PC-9 (cell line): ENCODE results near the gene NFE2. TPM values are rescaled to one million over a fixed set of nuclear protein-coding genes. Genes with fewer than 3 reads are reported as not detected.

ENCODE experiments used
- BruUV-seq: library from RNA; stranded (reverse); fragments of 400-500 nt; replicated peaks from 2 replicates; lab custom pipeline; 2021; lab: Mats Ljungman, UMichigan
- CTCF ChIA-PET: fragments of 300-600 bp; sonication (Branson Sonifier 250); formaldehyde crosslinking; loops from one replicate; lab custom pipeline; 2022; ENCODE audit warnings: antibody characterized with exemption; lab: Charles Lee
- POLR2A ChIA-PET: fragments of 300-600 bp; sonication (Branson Sonifier 250); formaldehyde crosslinking; loops from one replicate; lab custom pipeline; 2022; ENCODE audit warnings: antibody characterized with exemption; ENCODE audit not compliant: unreplicated experiment; lab: Charles Lee
- DNase-seq, 2 experiments: peaks; one replicate each; pipeline versions ENCODE4 v3.0.0 to v3.0.0-alpha.2; 2015 to 2022; ENCODE audit warnings: mixed read lengths in 1 of 2
- H2AFZ ChIP-seq: fragments of 200-600 bp; sonication (generic); 2 replicates; pipeline ENCODE4 v1.8.1; 2017; ENCODE audit warnings: antibody characterized with exemption
- H3F3A ChIP-seq: fragments of 200-600 bp; sonication (generic); 2 replicates; pipeline ENCODE4 v1.8.1; 2017; ENCODE audit warnings: antibody characterized with exemption, mild to moderate bottlenecking, low read depth; ENCODE audit not compliant: insufficient read depth
- H3K27ac ChIP-seq: fragments of 200-600 bp; sonication (generic); 2 replicates; pipeline ENCODE4 v1.6.1; 2016; ENCODE audit warnings: mixed run types
- H3K27me3 ChIP-seq: fragments of 200-600 bp; sonication (generic); 2 replicates; pipeline ENCODE4 v1.6.1; 2016; ENCODE audit warnings: low read depth, mixed run types; ENCODE audit not compliant: insufficient read depth
- H3K36me3 ChIP-seq: fragments of 200-600 bp; sonication (generic); 2 replicates; pipeline ENCODE4 v1.6.1; 2016; ENCODE audit warnings: low read depth, mixed run types
- H3K4me1 ChIP-seq: fragments of 200-600 bp; sonication (generic); replicated peaks from 2 replicates; pipeline ENCODE4 v1.6.1; 2016; ENCODE audit warnings: mixed run types; ENCODE audit not compliant: insufficient read depth
- H3K4me2 ChIP-seq: fragments of 200-600 bp; sonication (generic); 2 replicates; pipeline ENCODE4 v1.6.1; 2017; ENCODE audit warnings: mixed run types
- H3K4me3 ChIP-seq: fragments of 200-600 bp; sonication (generic); 2 replicates; pipeline ENCODE4 v1.6.1; 2016; ENCODE audit warnings: mixed run types
- H3K79me2 ChIP-seq: fragments of 200-600 bp; sonication (generic); 2 replicates; pipeline ENCODE4 v1.6.1; 2017; ENCODE audit warnings: low read depth, mixed run types
- H3K9me2 ChIP-seq: fragments of 200-600 bp; sonication (generic); 2 replicates; pipeline ENCODE4 v1.8.1; 2017; ENCODE audit warnings: mild to moderate bottlenecking; ENCODE audit not compliant: insufficient read depth
- H3K9me3 ChIP-seq: fragments of 200-600 bp; sonication (generic); 2 replicates; pipeline ENCODE4 v1.8.1; 2016; ENCODE audit warnings: low read depth; ENCODE audit not compliant: insufficient read depth
- H4K20me1 ChIP-seq: fragments of 200-600 bp; sonication (generic); 2 replicates; pipeline ENCODE4 v1.8.1; 2017; ENCODE audit not compliant: insufficient read depth
- CTCF ChIP-seq: fragments of 200-600 bp; sonication (generic); conservative IDR thresholded peaks from 2 replicates; pipeline ENCODE4 v1.6.1; 2017; ENCODE audit warnings: mixed run types, antibody characterized with exemption, mild to moderate bottlenecking, moderate library complexity
- EZH2 ChIP-seq: fragments of 200-600 bp; sonication (generic); IDR thresholded peaks from 2 replicates; pipeline ENCODE4 v1.8.0; 2017; ENCODE audit warnings: antibody characterized with exemption, low read depth
- intact Hi-C: fragments of 100-400 bp; cut with micrococcal nuclease; formaldehyde crosslinking; loops from one replicate; pipeline ENCODE4 v1.10.0; 2022; ENCODE audit not compliant: unreplicated experiment
- total RNA-seq: library from RNA; stranded (reverse); gene quantifications from 2 replicates; pipeline ENCODE4 v1.2.3, GENCODE V29; 2021

The NFE2 gene
- total RNA-seq, 1 experiment from 2014 or later: 1.5 TPM

- Histone ChIP-seq H2AFZ (no peak overlapping the region), H3K9me2 (no peaks in the 10 kb centered on the region), H3K79me2 (peaks cover 11% of the 10 kb centered on the region; the same call in 1 of the 2 replicates), H3K36me3 (peaks cover 42% of the 10 kb centered on the region), H3K27me3 (no peaks in the 10 kb centered on the region), H3K27ac (no peak overlapping the region), H3K4me1 (no peaks in the 10 kb centered on the region), H3F3A (no peaks in the 10 kb centered on the region), H3K4me2 (no peak overlapping the region), H4K20me1 (peaks cover 28% of the 10 kb centered on the region), H3K4me3 (no peak overlapping the region), H3K9me3 (no peaks in the 10 kb centered on the region)
- no TSS peak for BruUV-seq
- no peak for TF ChIP-seq EZH2
- TF ChIP-seq CTCF: no peak
- CTCF ChIA-PET: interaction anchor here (0.6 to 0.9 kb wide), 3 partner anchors 15 to 325 kb away, joined by 5 to 12 read pairs (median 8); partner anchors contain the start of gene COPZ1
- POLR2A ChIA-PET: interaction anchor here (0.7 kb wide), 1 partner anchor 81 kb away, joined by 5 read pairs; no protein-coding TSS in a partner anchor
- intact Hi-C loops: no loop called here
- no peak for DNase-seq
These were observed 40.8 kb upstream of the NFE2 start for GRCh38 chr12:54341378-54342300.

GRCh38 chr12:54340846-54341245 is 40.0 kb upstream of the NFE2 start:
- no peak for DNase-seq
- POLR2A ChIA-PET: interaction anchor here (0.7 kb wide), 1 partner anchor 80 kb away, joined by 5 read pairs; no protein-coding TSS in a partner anchor
- Histone ChIP-seq H3F3A (no peaks in the 10 kb centered on the region), H3K36me3 (peaks cover 42% of the 10 kb centered on the region), H3K9me3 (no peaks in the 10 kb centered on the region), H2AFZ (no peak overlapping the region), H3K4me2 (no peak overlapping the region), H4K20me1 (peaks cover 36% of the 10 kb centered on the region), H3K27ac (no peak overlapping the region), H3K9me2 (no peaks in the 10 kb centered on the region), H3K4me3 (no peak overlapping the region), H3K4me1 (no peaks in the 10 kb centered on the region), H3K27me3 (no peaks in the 10 kb centered on the region), H3K79me2 (peaks cover 19% of the 10 kb centered on the region)
- CTCF ChIA-PET: interaction anchor here (0.6 kb wide), 1 partner anchor 14 kb away, joined by 8 read pairs; no protein-coding TSS in a partner anchor
- intact Hi-C loops: no loop called here
- BruUV-seq: no TSS peak
- TF ChIP-seq EZH2: no peak
- TF ChIP-seq CTCF: no peak

GRCh38 chr12:54338698-54339296 is 38.0 kb upstream of the NFE2 start:
- CTCF ChIA-PET: no interaction called here

More at GRCh38 chr12:54338698-54339296, 38.0 kb upstream of the NFE2 start:
- Histone ChIP-seq H3K9me3 (no peaks in the 10 kb centered on the region), H3K4me2 (no peak overlapping the region), H4K20me1 (peaks cover 55% of the 10 kb centered on the region), H3K36me3 (peaks cover 24% of the 10 kb centered on the region; the same call in 1 of the 2 replicates), H3K4me3 (no peak overlapping the region), H3K79me2 (peaks cover 39% of the 10 kb centered on the region), H3F3A (no peaks in the 10 kb centered on the region), H3K4me1 (no peaks in the 10 kb centered on the region), H3K9me2 (no peaks in the 10 kb centered on the region), H3K27ac (no peak overlapping the region), H3K27me3 (no peaks in the 10 kb centered on the region), H2AFZ (no peak overlapping the region)
- no TSS peak for BruUV-seq
- intact Hi-C loops: no loop called here
- POLR2A ChIA-PET: no interaction called here
- TF ChIP-seq EZH2 (no peak), CTCF (no peak)
- DNase-seq: no peak
